ENCODE measurements around the gene TFCP2L1.

TFCP2L1 gene

DNA sequence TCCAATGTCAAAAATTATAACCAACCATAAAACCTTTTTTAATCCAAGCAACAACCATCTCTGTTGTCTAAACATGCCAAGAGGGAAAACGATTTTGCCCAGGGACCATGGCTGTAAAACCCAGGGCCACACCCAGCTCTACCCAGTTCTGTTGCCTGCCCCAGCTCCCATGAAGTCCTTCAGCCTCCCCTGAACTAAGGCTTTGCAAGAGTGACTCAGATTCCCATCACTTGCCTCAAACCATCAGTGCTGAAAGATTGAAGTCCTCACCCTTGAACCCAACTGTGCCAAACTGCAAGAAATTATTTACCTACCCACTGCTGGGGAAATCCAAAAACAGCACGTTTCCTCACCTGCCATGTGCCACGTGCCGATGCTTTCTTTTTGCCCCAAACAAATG is 102.5 kb downstream of the TFCP2L1 start:
- no peak overlapping the region for H3K4me3 ChIP-seq (replicated peaks; ENCODE audit: low read depth, low read length)
- TF ChIP-seq, protein P1, sequence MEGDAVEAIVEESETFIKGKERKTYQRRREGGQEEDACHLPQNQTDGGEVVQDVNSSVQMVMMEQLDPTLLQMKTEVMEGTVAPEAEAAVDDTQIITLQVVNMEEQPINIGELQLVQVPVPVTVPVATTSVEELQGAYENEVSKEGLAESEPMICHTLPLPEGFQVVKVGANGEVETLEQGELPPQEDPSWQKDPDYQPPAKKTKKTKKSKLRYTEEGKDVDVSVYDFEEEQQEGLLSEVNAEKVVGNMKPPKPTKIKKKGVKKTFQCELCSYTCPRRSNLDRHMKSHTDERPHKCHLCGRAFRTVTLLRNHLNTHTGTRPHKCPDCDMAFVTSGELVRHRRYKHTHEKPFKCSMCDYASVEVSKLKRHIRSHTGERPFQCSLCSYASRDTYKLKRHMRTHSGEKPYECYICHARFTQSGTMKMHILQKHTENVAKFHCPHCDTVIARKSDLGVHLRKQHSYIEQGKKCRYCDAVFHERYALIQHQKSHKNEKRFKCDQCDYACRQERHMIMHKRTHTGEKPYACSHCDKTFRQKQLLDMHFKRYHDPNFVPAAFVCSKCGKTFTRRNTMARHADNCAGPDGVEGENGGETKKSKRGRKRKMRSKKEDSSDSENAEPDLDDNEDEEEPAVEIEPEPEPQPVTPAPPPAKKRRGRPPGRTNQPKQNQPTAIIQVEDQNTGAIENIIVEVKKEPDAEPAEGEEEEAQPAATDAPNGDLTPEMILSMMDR (IDR thresholded peaks at IDR 0.05; ENCODE audit: low read depth, low read length, missing control alignments), result no peak
- no peak for DNase-seq (ENCODE audit: extremely low read depth, low read depth)

DNA sequence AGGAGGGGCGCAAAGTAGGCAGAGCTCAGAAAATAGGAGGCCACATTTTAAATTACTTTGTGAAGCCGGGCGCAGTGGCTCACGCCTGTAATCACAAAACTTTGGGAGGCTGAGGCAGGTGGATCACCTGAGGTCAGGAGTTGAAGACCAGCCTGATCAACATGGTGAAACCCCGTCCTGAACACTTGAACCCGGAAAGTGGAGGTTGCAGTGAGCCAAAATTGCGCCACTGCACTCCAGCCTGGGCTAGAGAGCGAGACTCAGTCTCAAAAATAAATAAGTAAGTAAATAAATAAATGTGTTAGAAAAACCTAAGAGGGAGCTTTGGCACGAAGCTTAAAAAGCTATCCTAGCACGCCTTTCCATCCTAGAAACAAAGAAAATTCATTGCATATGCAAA is 105.5 kb downstream of the TFCP2L1 start:
- no peak overlapping the region for H3K4me3 ChIP-seq (replicated peaks; ENCODE audit: low read depth, low read length)

DNA sequence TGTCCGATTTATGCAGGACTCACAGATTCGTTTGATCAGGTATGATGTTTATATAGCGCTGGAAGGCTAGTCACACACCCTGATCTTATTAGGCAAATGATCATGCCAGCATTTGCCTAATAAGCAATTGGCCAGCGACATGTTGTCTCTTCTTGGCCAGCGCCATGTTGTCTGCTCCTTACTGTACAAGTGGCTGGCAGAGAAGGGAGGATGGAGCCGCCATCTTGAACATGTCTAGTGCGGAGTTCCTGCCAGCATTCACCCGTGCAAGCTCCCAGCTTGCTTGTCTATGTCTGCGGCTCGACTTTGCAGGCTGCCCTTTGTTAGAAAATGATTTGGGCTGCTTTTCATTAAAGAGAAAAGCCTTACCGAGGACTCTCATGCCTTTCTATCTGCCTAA is 106.3 kb downstream of the TFCP2L1 start:
- DNase-seq (ENCODE audit: extremely low read depth, low read depth), result no peak
- no peak overlapping the region for H3K4me3 ChIP-seq (replicated peaks; ENCODE audit: low read depth, low read length)
- TF ChIP-seq, protein P1 (IDR thresholded peaks at IDR 0.05; ENCODE audit: low read depth, low read length, missing control alignments), result no peak

More for the DNA sequence above, 105.5 kb downstream of the TFCP2L1 start:
- TF ChIP-seq, protein P1 (IDR thresholded peaks at IDR 0.05; ENCODE audit: low read depth, low read length, missing control alignments), result no peak
- no peak for DNase-seq (ENCODE audit: extremely low read depth, low read depth)

DNA sequence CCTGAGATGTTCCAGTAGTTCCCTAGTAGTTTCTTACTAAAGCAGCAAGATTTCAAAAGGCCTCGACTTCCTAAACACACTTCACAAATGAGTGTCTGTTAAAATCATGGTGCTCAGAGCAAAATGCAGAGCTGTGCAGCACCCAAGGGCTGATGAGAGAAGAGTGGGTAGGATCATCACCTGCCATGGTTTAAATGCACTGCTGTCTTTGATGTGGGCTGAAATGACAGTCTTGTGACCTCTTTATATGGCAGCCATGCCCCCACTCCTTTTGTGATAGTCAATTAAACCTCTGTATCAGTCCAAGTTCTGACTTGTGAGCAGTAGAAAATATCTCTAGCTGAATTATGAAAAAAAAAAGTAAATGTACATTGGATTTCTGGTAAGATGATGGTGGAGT is 107.1 kb downstream of the TFCP2L1 start:
- DNase-seq (ENCODE audit: extremely low read depth, low read depth), result no peak
- TF ChIP-seq, protein P1 (IDR thresholded peaks at IDR 0.05; ENCODE audit: low read depth, low read length, missing control alignments), result no peak

DNA sequence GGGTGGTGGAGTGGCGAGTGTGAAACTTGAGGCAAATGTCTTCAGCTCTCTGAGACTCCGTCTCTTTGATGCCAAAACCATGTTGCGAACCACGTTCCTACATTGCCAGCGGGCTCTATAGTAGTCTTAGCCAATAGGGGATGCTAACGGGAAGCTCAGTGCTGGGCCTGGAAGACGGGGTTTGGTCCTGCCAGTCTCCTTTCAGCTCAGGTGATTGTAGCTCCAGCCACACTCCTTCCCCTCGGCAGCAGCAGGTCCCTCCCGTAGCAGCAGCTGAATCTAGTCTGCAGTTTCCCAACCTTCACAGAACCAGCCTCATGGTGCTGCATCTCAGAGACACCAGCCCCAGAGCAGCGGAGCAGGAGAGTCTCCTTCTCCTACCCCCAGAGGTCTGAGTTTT is 109.7 kb downstream of the TFCP2L1 start:
- no peak for DNase-seq (ENCODE audit: extremely low read depth, low read depth)
- no peak overlapping the region for H3K4me3 ChIP-seq (replicated peaks; ENCODE audit: low read depth, low read length)
- TF ChIP-seq, protein P1 (IDR thresholded peaks at IDR 0.05; ENCODE audit: low read depth, low read length, missing control alignments), result no peak

More for the DNA sequence above, 107.1 kb downstream of the TFCP2L1 start:
- H3K4me3 ChIP-seq (replicated peaks; ENCODE audit: low read depth, low read length), result no peak overlapping the region

DNA sequence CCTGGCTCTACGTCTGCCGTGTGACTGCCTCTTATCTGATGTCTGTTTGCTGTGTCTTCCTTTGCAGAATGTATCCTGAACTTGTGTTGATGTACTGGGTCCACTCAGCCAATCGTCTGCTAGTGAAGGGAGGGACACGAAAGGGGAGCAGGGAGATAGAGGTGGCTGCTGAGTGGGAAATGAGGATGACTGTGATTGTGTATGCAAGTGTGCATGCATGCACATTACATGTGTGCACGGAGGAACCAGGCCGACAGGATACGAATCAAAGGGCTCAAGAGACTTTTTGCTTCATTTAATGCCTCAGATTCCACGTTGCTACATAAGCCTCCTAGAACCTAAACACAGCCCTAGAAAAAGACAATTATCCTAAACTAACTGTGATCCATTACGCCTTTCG is 111.2 kb downstream of the TFCP2L1 start:
- DNase-seq (ENCODE audit: extremely low read depth, low read depth), result no peak
- TF ChIP-seq, protein P1 (IDR thresholded peaks at IDR 0.05; ENCODE audit: low read depth, low read length, missing control alignments), result no peak
- no peak overlapping the region for H3K4me3 ChIP-seq (replicated peaks; ENCODE audit: low read depth, low read length)

DNA sequence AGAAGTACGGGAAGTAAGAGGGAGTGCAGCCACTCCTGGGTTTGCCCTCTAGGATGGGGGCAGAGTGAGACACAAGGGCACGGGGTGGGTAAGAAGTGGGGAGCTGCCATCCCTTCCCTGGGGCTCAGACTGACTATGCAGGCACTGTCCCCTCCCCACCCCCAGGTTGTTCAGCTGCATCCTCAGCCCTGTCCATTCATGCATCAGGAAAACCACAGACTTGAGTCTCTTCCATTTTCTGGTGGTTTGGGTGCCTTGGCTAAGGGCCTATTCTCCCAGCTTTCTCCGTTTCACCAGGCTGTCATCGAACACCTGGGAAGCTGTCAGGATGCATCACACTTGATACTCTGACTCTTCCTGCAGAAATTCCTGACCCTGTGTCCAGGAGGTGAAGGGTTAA is 111.9 kb downstream of the TFCP2L1 start:
- TF ChIP-seq, protein P1 (IDR thresholded peaks at IDR 0.05; ENCODE audit: low read depth, low read length, missing control alignments), result no peak
- H3K4me3 ChIP-seq (replicated peaks; ENCODE audit: low read depth, low read length), result no peak overlapping the region
- DNase-seq (ENCODE audit: extremely low read depth, low read depth), result no peak

Data from HFF-Myc (cell line).